PC-3 (cell line): Measurements from ENCODE around the gene AHCYL2. TPM values are rescaled to one million over a fixed set of nuclear protein-coding genes. Genes with fewer than 3 reads are reported as not detected.

Experiments used
- ATAC-seq: fragments of 200-7000 bp; cut with Tn5 transposase; 2 replicates; pipeline ENCODE4 v1.9.1; 2020; ENCODE audit warnings: mild to moderate bottlenecking, moderate library complexity
- BruUV-seq: library from RNA; stranded (reverse); fragments of 400-500 nt; replicated peaks from 2 replicates; lab custom pipeline; 2021; lab: Mats Ljungman, UMichigan
- CTCF ChIA-PET: fragments of 300-600 bp; sonication (Branson Sonifier 250); formaldehyde crosslinking; loops from one replicate; lab custom pipeline; 2022; ENCODE audit warnings: antibody characterized with exemption; lab: Charles Lee
- POLR2A ChIA-PET: fragments of 300-600 bp; sonication (Branson Sonifier 250); formaldehyde crosslinking; loops from one replicate; lab custom pipeline; 2022; ENCODE audit warnings: antibody characterized with exemption; ENCODE audit not compliant: unreplicated experiment; lab: Charles Lee
- DNase-seq: peaks from one replicate; pipeline ENCODE4 v3.0.0-alpha.2; 2015
- H2AFZ ChIP-seq: fragments of 300-600 bp; sonication (generic); 2 replicates; pipeline ENCODE4 v1.6.0; 2016; ENCODE audit warnings: antibody characterized with exemption, low read length
- H3F3A ChIP-seq: fragments of 300-600 bp; sonication (generic); one replicate; pipeline ENCODE4 v1.6.0; 2017; ENCODE audit warnings: antibody characterized with exemption, low read length, control low read depth, mild to moderate bottlenecking; ENCODE audit not compliant: unreplicated experiment
- H3K27ac ChIP-seq: fragments of 300-600 bp; sonication (generic); 2 replicates; pipeline ENCODE4 v1.5.1; 2016; ENCODE audit warnings: mild to moderate bottlenecking, low read length
- H3K27me3 ChIP-seq: fragments of 300-600 bp; sonication (generic); 2 replicates; pipeline ENCODE4 v1.6.1; 2016; ENCODE audit warnings: low read length, mixed read lengths
- H3K36me3 ChIP-seq: fragments of 300-600 bp; sonication (generic); 2 replicates; pipeline ENCODE4 v1.6.1; 2016; ENCODE audit warnings: low read depth, mixed run types, low read length, mixed read lengths
- H3K4me1 ChIP-seq: fragments of 300-600 bp; sonication (generic); 2 replicates; pipeline ENCODE4 v1.5.1; 2016; ENCODE audit warnings: low read length; ENCODE audit not compliant: insufficient read depth
- H3K4me2 ChIP-seq: fragments of 300-600 bp; sonication (generic); 2 replicates; pipeline ENCODE4 v1.6.0; 2016; ENCODE audit warnings: low read length
- H3K4me3 ChIP-seq: fragments of 300-600 bp; sonication (generic); 2 replicates; pipeline ENCODE4 v1.5.1; 2016; ENCODE audit warnings: mild to moderate bottlenecking, low read length, mixed read lengths
- H3K79me2 ChIP-seq: fragments of 300-600 bp; sonication (generic); 2 replicates; pipeline ENCODE4 v1.6.1; 2017; ENCODE audit warnings: low read length, mixed read lengths
- H3K9ac ChIP-seq: fragments of 300-600 bp; sonication (generic); 2 replicates; pipeline ENCODE4 v1.6.0; 2016; ENCODE audit warnings: mild to moderate bottlenecking, low read length
- H3K9me2 ChIP-seq: fragments of 300-600 bp; sonication (generic); replicated peaks from 2 replicates; pipeline ENCODE4 v1.6.1; 2016; ENCODE audit warnings: mixed run types, low read length, mixed read lengths
- H3K9me3 ChIP-seq: fragments of 300-600 bp; sonication (generic); 2 replicates; pipeline ENCODE4 v1.6.1; 2016; ENCODE audit warnings: low read length, mixed read lengths
- H4K20me1 ChIP-seq: fragments of 300-600 bp; sonication (generic); 2 replicates; pipeline ENCODE4 v1.6.1; 2016; ENCODE audit warnings: low read length, mixed read lengths
- CTCF ChIP-seq: fragments of 300-600 bp; sonication (generic); conservative IDR thresholded peaks from 2 replicates; pipeline ENCODE4 v1.5.1; 2017; ENCODE audit warnings: antibody characterized with exemption, low read depth, mild to moderate bottlenecking, low read length
- EZH2 ChIP-seq: fragments of 300-600 bp; sonication (generic); IDR thresholded peaks from one replicate; pipeline ENCODE4 v1.6.1; 2017; ENCODE audit warnings: antibody characterized with exemption, mild to moderate bottlenecking, low read length; ENCODE audit not compliant: unreplicated experiment
- EZH2phosphoT487 ChIP-seq: fragments of 300-600 bp; sonication (generic); IDR thresholded peaks from 2 replicates; pipeline ENCODE4 v1.6.1; 2018; ENCODE audit warnings: mild to moderate bottlenecking, antibody characterized with exemption, low read length, borderline replicate concordance
- intact Hi-C: fragments of 100-400 bp; cut with micrococcal nuclease; formaldehyde crosslinking; loops from 2 replicates; pipeline ENCODE4 v1.9.0; 2023
- total RNA-seq: library from RNA; depleted of rRNA; stranded (reverse); fragments of >200 nt; gene quantifications from 2 replicates; pipeline ENCODE4 v1.2.3, GENCODE V29; 2014

AHCYL2 gene
- total RNA-seq, 1 experiment from 2014 or later, result 9.2 TPM

GRCh38 chr7:129370812-129371211 lies 146.0 kb downstream of the AHCYL2 start:
- H3K79me2 ChIP-seq, result no peaks in the 10 kb centered on the region
- no peak overlapping the region for H3K9ac ChIP-seq
- ATAC-seq, result no peak
- no peak overlapping the region for H3K4me2 ChIP-seq
- intact Hi-C loops, result no loop called here
- TF ChIP-seq CTCF (no peak), EZH2phosphoT487 (no peak), EZH2 (no peak)
- no peaks in the 10 kb centered on the region for H3F3A ChIP-seq
- no TSS peak for BruUV-seq
- H3K27me3 ChIP-seq, result no peaks in the 10 kb centered on the region
- peaks cover 14% of the 10 kb centered on the region; the same call in 1 of the 2 replicates for H3K4me1 ChIP-seq
- H4K20me1 ChIP-seq, result no peaks in the 10 kb centered on the region
- no peak overlapping the region for H3K4me3 ChIP-seq
- H3K27ac ChIP-seq, result no peak overlapping the region
- peak; percentile 5 for DNase-seq
- POLR2A ChIA-PET, result no interaction called here
- H3K36me3 ChIP-seq, result no peaks in the 10 kb centered on the region
- no peaks in the 10 kb centered on the region for H3K9me2 ChIP-seq
- H3K9me3 ChIP-seq, result no peaks in the 10 kb centered on the region
- CTCF ChIA-PET, result interaction anchor here (1.0 kb wide), 1 partner anchor 207 kb away, joined by 5 read pairs; no protein-coding TSS in a partner anchor
- H2AFZ ChIP-seq, result no peak overlapping the region

- POLR2A ChIA-PET, result interaction anchor here (0.6 kb wide), 1 partner anchor 147 kb away, joined by 9 read pairs; the partner anchor contains the start of gene AHCYL2
- Histone ChIP-seq H3K4me3 (no peak overlapping the region), H3K4me2 (no peak overlapping the region), H3F3A (no peaks in the 10 kb centered on the region), H3K9me3 (no peaks in the 10 kb centered on the region), H2AFZ (no peak overlapping the region), H3K4me1 (peaks cover 14% of the 10 kb centered on the region; the same call in 1 of the 2 replicates), H3K9ac (no peak overlapping the region), H3K27ac (no peak overlapping the region), H3K79me2 (no peaks in the 10 kb centered on the region), H3K27me3 (no peaks in the 10 kb centered on the region), H3K9me2 (no peaks in the 10 kb centered on the region), H4K20me1 (no peaks in the 10 kb centered on the region), H3K36me3 (no peaks in the 10 kb centered on the region)
- CTCF ChIA-PET, result interaction anchor here (1.0 kb wide), 1 partner anchor 208 kb away, joined by 5 read pairs; no protein-coding TSS in a partner anchor
- TF ChIP-seq EZH2 (no peak), EZH2phosphoT487 (no peak), CTCF (no peak)
- intact Hi-C loops, result no loop called here
- no TSS peak for BruUV-seq
- DNase-seq (no peak), ATAC-seq (no peak)
These were observed 146.7 kb downstream of the AHCYL2 start for GRCh38 chr7:129371487-129371886.

- POLR2A ChIA-PET, result no interaction called here
- H3K9ac ChIP-seq, result no peak overlapping the region
- no peak overlapping the region for H2AFZ ChIP-seq
- H3K4me3 ChIP-seq, result no peak overlapping the region
- H3K9me2 ChIP-seq, result no peaks in the 10 kb centered on the region
- no peaks in the 10 kb centered on the region for H3K36me3 ChIP-seq
- no peaks in the 10 kb centered on the region for H3K27me3 ChIP-seq
- BruUV-seq, result no TSS peak
- DNase-seq (no peak), ATAC-seq (no peak)
- H3K79me2 ChIP-seq, result no peaks in the 10 kb centered on the region
- no peak overlapping the region for H3K27ac ChIP-seq
- H3F3A ChIP-seq, result no peaks in the 10 kb centered on the region
- no peak overlapping the region for H3K4me2 ChIP-seq
- CTCF ChIA-PET, result no interaction called here
- intact Hi-C loops, result no loop called here
- H3K4me1 ChIP-seq, result no peaks in the 10 kb centered on the region
- H3K9me3 ChIP-seq, result no peaks in the 10 kb centered on the region
- no peaks in the 10 kb centered on the region for H4K20me1 ChIP-seq
- TF ChIP-seq EZH2 (no peak), EZH2phosphoT487 (no peak), CTCF (no peak)
These were observed 149.0 kb downstream of the AHCYL2 start for GRCh38 chr7:129373651-129374428.
